HG03520 (cell line): ENCODE data around the gene KATNA1.
A peak's percentile ranks its signal among the peaks of the same experiment; 100 is the strongest.

ENCODE experiments used
- ATAC-seq: cut with Tn5 transposase; IDR thresholded peaks from one replicate; pipeline ENCODE4 v1.9.1; 2021; ENCODE audit warnings: mild to moderate bottlenecking, moderate library complexity; ENCODE audit not compliant: unreplicated experiment

Gene KATNA1

GRCh38 chr6:149614337-149614736 is 34.2 kb downstream of the KATNA1 start:
- ATAC-seq, result no peak

- no peak for ATAC-seq
Measured at GRCh38 chr6:149608381-149608982, 40.0 kb downstream of the KATNA1 start.

GRCh38 chr6:149600508-149600907 is 48.0 kb downstream of the KATNA1 start:
- no peak for ATAC-seq

- ATAC-seq, result no peak
Measured at GRCh38 chr6:149593408-149593807, 55.1 kb downstream of the KATNA1 start.

GRCh38 chr6:149592983-149593382 is 55.5 kb downstream of the KATNA1 start:
- ATAC-seq, result no peak

GRCh38 chr6:149586149-149586548 is 62.4 kb downstream of the KATNA1 start:
- ATAC-seq, result no peak

GRCh38 chr6:149581349-149581748 is 67.2 kb downstream of the KATNA1 start:
- no peak for ATAC-seq

GRCh38 chr6:149580880-149581279 is 67.6 kb downstream of the KATNA1 start:
- ATAC-seq, result no peak

GRCh38 chr6:149567945-149568585 is 80.4 kb downstream of the KATNA1 start:
- ATAC-seq, result no peak

- no peak for ATAC-seq
Measured at GRCh38 chr6:149567194-149567586, 81.3 kb downstream of the KATNA1 start.

GRCh38 chr6:149566410-149567193 is 81.9 kb downstream of the KATNA1 start:
- peak; percentile 9 for ATAC-seq

GRCh38 chr6:149565527-149566409 is 82.7 kb downstream of the KATNA1 start, which contains the start of gene GINM1:
TSS of gene GINM1 (plus strand) at chr6:149566375. CDS start at chr6:149566415, 40 bp downstream.
- ATAC-seq, result peak; percentile 81

- ATAC-seq, result no peak
Measured at GRCh38 chr6:149563928-149564325, 84.6 kb downstream of the KATNA1 start.

- ATAC-seq, result no peak
Measured at GRCh38 chr6:149563203-149563927, 85.1 kb downstream of the KATNA1 start.

GRCh38 chr6:149560736-149561135 is 87.8 kb downstream of the KATNA1 start:
- ATAC-seq, result no peak

- no peak for ATAC-seq
Measured at GRCh38 chr6:149559389-149559788, 89.1 kb downstream of the KATNA1 start.

GRCh38 chr6:149558029-149558428 is 90.5 kb downstream of the KATNA1 start:
- ATAC-seq, result no peak

GRCh38 chr6:149551920-149552319 is 96.6 kb downstream of the KATNA1 start:
- no peak for ATAC-seq

GRCh38 chr6:149545754-149546471 is 102.6 kb downstream of the KATNA1 start, which contains the start of gene PPIL4:
TSS of gene PPIL4 (minus strand) at chr6:149546043. CDS start at chr6:149546005, 38 bp downstream.
- peak; percentile 82 for ATAC-seq
